Measurements from ENCODE around the gene KLHL2.

- TF ChIP-seq, protein P1, sequence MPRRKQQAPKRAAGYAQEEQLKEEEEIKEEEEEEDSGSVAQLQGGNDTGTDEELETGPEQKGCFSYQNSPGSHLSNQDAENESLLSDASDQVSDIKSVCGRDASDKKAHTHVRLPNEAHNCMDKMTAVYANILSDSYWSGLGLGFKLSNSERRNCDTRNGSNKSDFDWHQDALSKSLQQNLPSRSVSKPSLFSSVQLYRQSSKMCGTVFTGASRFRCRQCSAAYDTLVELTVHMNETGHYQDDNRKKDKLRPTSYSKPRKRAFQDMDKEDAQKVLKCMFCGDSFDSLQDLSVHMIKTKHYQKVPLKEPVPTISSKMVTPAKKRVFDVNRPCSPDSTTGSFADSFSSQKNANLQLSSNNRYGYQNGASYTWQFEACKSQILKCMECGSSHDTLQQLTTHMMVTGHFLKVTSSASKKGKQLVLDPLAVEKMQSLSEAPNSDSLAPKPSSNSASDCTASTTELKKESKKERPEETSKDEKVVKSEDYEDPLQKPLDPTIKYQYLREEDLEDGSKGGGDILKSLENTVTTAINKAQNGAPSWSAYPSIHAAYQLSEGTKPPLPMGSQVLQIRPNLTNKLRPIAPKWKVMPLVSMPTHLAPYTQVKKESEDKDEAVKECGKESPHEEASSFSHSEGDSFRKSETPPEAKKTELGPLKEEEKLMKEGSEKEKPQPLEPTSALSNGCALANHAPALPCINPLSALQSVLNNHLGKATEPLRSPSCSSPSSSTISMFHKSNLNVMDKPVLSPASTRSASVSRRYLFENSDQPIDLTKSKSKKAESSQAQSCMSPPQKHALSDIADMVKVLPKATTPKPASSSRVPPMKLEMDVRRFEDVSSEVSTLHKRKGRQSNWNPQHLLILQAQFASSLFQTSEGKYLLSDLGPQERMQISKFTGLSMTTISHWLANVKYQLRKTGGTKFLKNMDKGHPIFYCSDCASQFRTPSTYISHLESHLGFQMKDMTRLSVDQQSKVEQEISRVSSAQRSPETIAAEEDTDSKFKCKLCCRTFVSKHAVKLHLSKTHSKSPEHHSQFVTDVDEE (CRISPR knock-in tag; IDR thresholded peaks at IDR 0.05), result no peak
- TF ChIP-seq ESRRG (CRISPR knock-in tag; IDR thresholded peaks at IDR 0.05), result no peak
- no peak for TF ChIP-seq PPARA (CRISPR knock-in tag; IDR thresholded peaks at IDR 0.05; ENCODE audit: borderline replicate concordance)
- no peak for TF ChIP-seq POU6F1 (CRISPR knock-in tag; IDR thresholded peaks at IDR 0.05; ENCODE audit: borderline replicate concordance, low read depth)
- no peak for TF ChIP-seq TOX (CRISPR knock-in tag; IDR thresholded peaks at IDR 0.05; ENCODE audit: borderline replicate concordance)
- no peak for TF ChIP-seq OSR1 (CRISPR knock-in tag; IDR thresholded peaks at IDR 0.05)
- TF ChIP-seq, protein P2, sequence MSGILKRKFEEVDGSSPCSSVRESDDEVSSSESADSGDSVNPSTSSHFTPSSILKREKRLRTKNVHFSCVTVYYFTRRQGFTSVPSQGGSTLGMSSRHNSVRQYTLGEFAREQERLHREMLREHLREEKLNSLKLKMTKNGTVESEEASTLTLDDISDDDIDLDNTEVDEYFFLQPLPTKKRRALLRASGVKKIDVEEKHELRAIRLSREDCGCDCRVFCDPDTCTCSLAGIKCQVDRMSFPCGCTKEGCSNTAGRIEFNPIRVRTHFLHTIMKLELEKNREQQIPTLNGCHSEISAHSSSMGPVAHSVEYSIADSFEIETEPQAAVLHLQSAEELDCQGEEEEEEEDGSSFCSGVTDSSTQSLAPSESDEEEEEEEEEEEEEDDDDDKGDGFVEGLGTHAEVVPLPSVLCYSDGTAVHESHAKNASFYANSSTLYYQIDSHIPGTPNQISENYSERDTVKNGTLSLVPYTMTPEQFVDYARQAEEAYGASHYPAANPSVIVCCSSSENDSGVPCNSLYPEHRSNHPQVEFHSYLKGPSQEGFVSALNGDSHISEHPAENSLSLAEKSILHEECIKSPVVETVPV (CRISPR knock-in tag; IDR thresholded peaks at IDR 0.05), result no peak
- no peak for TF ChIP-seq ZFP3 (CRISPR knock-in tag; IDR thresholded peaks at IDR 0.05)
Measured at GRCh38 chr4:165199722-165200121, 7.6 kb upstream of the KLHL2 start.
